Upper lobe of right lung (tissue), 1 donor: Measurements from ENCODE around the gene RHOBTB1. TPM values are rescaled to one million over a fixed set of nuclear protein-coding genes. Genes with fewer than 3 reads are reported as not detected.

Experiments used
- ATAC-seq: fragments of 200-7000 bp; cut with Tn5 transposase; one replicate; pipeline ENCODE4 v1.9.1; 2020; ENCODE audit warnings: mild to moderate bottlenecking, moderate library complexity
- DNase-seq: peaks from one replicate; pipeline ENCODE4 v3.0.0-alpha.2; 2020
- H3K27ac ChIP-seq: fragments of 200-600 bp; one replicate; pipeline ENCODE4 v1.8.0; 2022
- H3K27me3 ChIP-seq: fragments of 200-600 bp; one replicate; pipeline ENCODE4 v1.8.0; 2022; ENCODE audit warnings: mild to moderate bottlenecking
- H3K36me3 ChIP-seq: fragments of 200-600 bp; one replicate; pipeline ENCODE4 v1.8.0; 2022
- H3K4me1 ChIP-seq: fragments of 200-600 bp; one replicate; pipeline ENCODE4 v1.8.0; 2022
- H3K4me3 ChIP-seq: fragments of 200-600 bp; one replicate; pipeline ENCODE4 v1.8.0; 2022; ENCODE audit warnings: mild to moderate bottlenecking
- H3K9me3 ChIP-seq: fragments of 200-600 bp; one replicate; pipeline ENCODE4 v1.8.0; 2022
- CTCF ChIP-seq: fragments of 200-600 bp; IDR thresholded peaks from one replicate; pipeline ENCODE4 v1.8.0; 2022; ENCODE audit warnings: antibody characterized with exemption
- intact Hi-C: fragments of 100-400 bp; cut with DNase I; formaldehyde crosslinking; loops from one replicate; pipeline ENCODE4 v1.11.0; 2022
- total RNA-seq: library from RNA; stranded (reverse); fragmentation: NEBNext Ultra II Directional; extraction: Animal tissue kit (Norgen Biotek cat#: 25700); gene quantifications from one replicate; pipeline ENCODE4 v1.2.1, GENCODE V29; 2021
- donor health status: DM: no; HTN: yes; CAD: no; lungs with severe emphysema.

The RHOBTB1 gene
- total RNA-seq, 1 donor from 2014 or later = 14.5 TPM

- no peak for TF ChIP-seq CTCF
- Histone ChIP-seq H3K4me3 (no peak overlapping the region), H3K9me3 (no peaks in the 10 kb centered on the region), H3K36me3 (no peaks in the 10 kb centered on the region), H3K27me3 (no peaks in the 10 kb centered on the region), H3K27ac (no peak overlapping the region), H3K4me1 (peaks cover under 1% of the 10 kb centered on the region)
- DNase-seq = no peak
- no peak for ATAC-seq
- intact Hi-C loops = no loop called here
Measured at GRCh38 chr10:60896033-60896432, 48.0 kb downstream of the RHOBTB1 start.

DNA sequence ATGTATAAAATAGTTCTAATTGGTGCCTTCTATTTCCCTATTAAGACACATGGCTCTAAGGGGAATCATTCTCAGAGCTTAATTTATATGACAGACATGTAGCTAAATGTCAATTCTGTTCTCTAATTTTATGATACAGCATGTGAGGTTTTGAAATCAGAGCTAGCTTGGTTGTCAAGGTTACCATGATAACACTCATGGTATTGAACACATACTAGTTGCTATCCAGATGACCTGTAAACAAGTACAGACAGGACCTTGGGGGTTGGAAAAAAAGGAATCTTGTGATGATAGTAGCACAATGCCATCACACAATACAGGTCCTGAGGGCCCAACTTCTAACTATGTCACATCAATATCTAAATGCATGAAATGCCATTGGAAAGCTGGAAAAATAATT, 49.2 kb downstream of the RHOBTB1 start:
- Histone ChIP-seq H3K4me3 (no peak overlapping the region), H3K36me3 (no peaks in the 10 kb centered on the region), H3K9me3 (no peaks in the 10 kb centered on the region), H3K27me3 (no peaks in the 10 kb centered on the region), H3K4me1 (no peaks in the 10 kb centered on the region), H3K27ac (no peak overlapping the region)
- TF ChIP-seq CTCF = no peak
- DNase-seq (no peak), ATAC-seq (no peak)
- intact Hi-C loops = no loop called here

- no peak for DNase-seq
- ATAC-seq = no peak
- Histone ChIP-seq H3K4me3 (no peak overlapping the region), H3K36me3 (peaks cover 3% of the 10 kb centered on the region), H3K27ac (no peak overlapping the region), H3K27me3 (no peaks in the 10 kb centered on the region), H3K4me1 (no peaks in the 10 kb centered on the region), H3K9me3 (no peaks in the 10 kb centered on the region)
- intact Hi-C loops = no loop called here
- TF ChIP-seq CTCF = no peak
Measured at GRCh38 chr10:60893231-60893630, 50.8 kb downstream of the RHOBTB1 start.

DNA sequence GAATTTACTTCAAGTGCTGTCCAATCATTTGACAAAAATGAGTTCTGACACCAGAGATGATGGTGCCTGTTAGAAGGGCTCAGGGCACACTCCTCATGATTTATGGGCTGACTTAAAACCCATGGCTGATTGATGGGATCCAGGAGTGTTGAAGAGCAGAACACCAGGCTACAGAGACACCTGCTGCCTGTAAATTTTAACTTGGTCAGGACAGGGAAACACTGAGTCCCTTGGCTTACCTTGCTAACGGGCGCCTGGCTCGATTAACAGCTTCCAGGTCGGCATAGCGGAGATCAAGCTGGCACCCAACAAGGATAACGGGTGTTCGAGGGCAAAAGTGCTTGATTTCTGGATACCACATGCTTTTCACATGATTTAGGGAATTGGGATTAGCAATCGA, 51.4 kb downstream of the RHOBTB1 start:
- no peak for TF ChIP-seq CTCF
- no peak for ATAC-seq
- no peaks in the 10 kb centered on the region for H3K27me3 ChIP-seq
- H3K27ac ChIP-seq = no peak overlapping the region
- H3K36me3 ChIP-seq = peaks cover 10% of the 10 kb centered on the region
- DNase-seq = no peak
- H3K4me1 ChIP-seq = no peaks in the 10 kb centered on the region
- no peak overlapping the region for H3K4me3 ChIP-seq
- intact Hi-C loops = no loop called here
- no peaks in the 10 kb centered on the region for H3K9me3 ChIP-seq

DNA sequence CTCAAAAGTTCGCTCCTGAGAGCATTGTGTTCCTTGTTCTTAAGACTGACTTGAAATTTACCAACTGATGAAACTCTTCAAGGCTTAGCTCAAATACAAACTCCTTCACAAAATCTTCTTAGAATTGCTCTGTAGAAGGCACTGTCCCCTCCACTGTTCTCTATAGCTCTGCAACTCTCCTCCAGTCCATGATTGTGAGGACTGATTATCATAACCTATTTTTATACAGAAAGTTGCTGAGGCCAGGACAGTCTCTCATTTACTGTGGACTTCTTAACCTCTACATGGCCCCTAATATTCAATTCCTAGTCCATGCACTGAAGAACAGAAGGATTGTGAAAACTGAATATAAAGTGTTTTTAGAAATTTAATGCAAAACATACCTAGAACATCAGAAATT, 53.2 kb downstream of the RHOBTB1 start:
- intact Hi-C loops = no loop called here
- TF ChIP-seq CTCF = no peak
- H3K4me3 ChIP-seq = no peak overlapping the region
- H3K27ac ChIP-seq = no peak overlapping the region
- DNase-seq (no peak), ATAC-seq (no peak)
- no peaks in the 10 kb centered on the region for H3K4me1 ChIP-seq
- H3K27me3 ChIP-seq = no peaks in the 10 kb centered on the region
- H3K36me3 ChIP-seq = peaks cover 10% of the 10 kb centered on the region
- H3K9me3 ChIP-seq = no peaks in the 10 kb centered on the region

GRCh38 chr10:60883187-60883586, 60.8 kb downstream of the RHOBTB1 start:
- DNase-seq = no peak
- ATAC-seq = peak; percentile 83

More at GRCh38 chr10:60883187-60883586, 60.8 kb downstream of the RHOBTB1 start:
- Histone ChIP-seq H3K27me3 (no peaks in the 10 kb centered on the region), H3K9me3 (no peaks in the 10 kb centered on the region), H3K4me3 (no peak overlapping the region), H3K27ac (no peak overlapping the region), H3K4me1 (no peaks in the 10 kb centered on the region), H3K36me3 (peaks cover 13% of the 10 kb centered on the region)
- intact Hi-C loops = no loop called here
- TF ChIP-seq CTCF = peak; percentile 55
